GM12878 (cell line): Measurements from ENCODE around the gene TBC1D9B. TPM values are rescaled to one million over a fixed set of nuclear protein-coding genes. Genes with fewer than 3 reads are reported as not detected.

Experiments
- ATF3 ChIP-seq: IDR thresholded peaks from 2 replicates; pipeline ENCODE4 v1.6.1; 2011; ENCODE audit warnings: low read depth, mild to moderate bottlenecking, low read length, moderate library complexity, borderline replicate concordance; ENCODE audit errors: extremely low read depth
- CEBPB ChIP-seq, 2 experiments: fragments of 150-350 bp in 1 of 2; IDR thresholded peaks; 2 replicates each; pipeline ENCODE4 v1.6.1; 2012 to 2014; ENCODE audit warnings: low read depth in 2 of 2, low read length in 2 of 2, borderline replicate concordance in 1 of 2, inconsistent platforms in 1 of 2
- CTCF ChIP-seq, 3 experiments: IDR thresholded peaks in 2 of 3; conservative IDR thresholded peaks in 1 of 3; 2 replicates each; pipeline ENCODE4 v1.5.1; 2011; ENCODE audit warnings: low read depth in 3 of 3, low read length in 3 of 3, mild to moderate bottlenecking in 3 of 3, control low read depth in 2 of 3, moderate library complexity in 2 of 3, inconsistent platforms in 1 of 3, mixed read lengths in 1 of 3; ENCODE audit not compliant: control insufficient read depth in 2 of 3, insufficient read depth in 1 of 3; ENCODE audit errors: extremely low read depth in 1 of 3
- E4F1 ChIP-seq: fragments of 450-650 bp; IDR thresholded peaks from 2 replicates; pipeline ENCODE4 v1.6.1; 2018; ENCODE audit warnings: borderline replicate concordance, mild to moderate bottlenecking; ENCODE audit not compliant: partially characterized antibody
- EED ChIP-seq: sonication (generic); IDR thresholded peaks from 2 replicates; pipeline ENCODE4 v1.6.1; 2016; ENCODE audit warnings: antibody characterized with exemption, low read depth
- GABPA ChIP-seq: IDR thresholded peaks from 2 replicates; pipeline ENCODE4 v1.6.1; 2014; ENCODE audit warnings: antibody characterized with exemption, low read depth, mild to moderate bottlenecking, inconsistent platforms
- IRF5 ChIP-seq: fragments of 450-650 bp; IDR thresholded peaks from 2 replicates; pipeline ENCODE4 v1.6.1; 2017; ENCODE audit warnings: borderline replicate concordance
- KDM1A ChIP-seq: fragments of 200-600 bp; sonication (generic); IDR thresholded peaks from 2 replicates; pipeline ENCODE4 v1.6.1; 2016; ENCODE audit warnings: borderline replicate concordance
- LARP7 ChIP-seq: fragments of 450-650 bp; IDR thresholded peaks from 2 replicates; pipeline ENCODE4 v1.6.1; 2017; ENCODE audit warnings: mild to moderate bottlenecking
- MYB ChIP-seq: fragments of 150-350 bp; IDR thresholded peaks from 2 replicates; pipeline ENCODE4 v1.6.1; 2014; ENCODE audit warnings: mild to moderate bottlenecking, low read depth, low read length, borderline replicate concordance
- NFYB ChIP-seq: IDR thresholded peaks from 2 replicates; pipeline ENCODE4 v1.6.1; 2011; ENCODE audit warnings: low read depth, mild to moderate bottlenecking, low read length, improper control_type of control experiment, moderate library complexity; ENCODE audit not compliant: insufficient read depth
- PRDM15 ChIP-seq: fragments of 450-650 bp; formaldehyde crosslinking; IDR thresholded peaks from 2 replicates; pipeline ENCODE4 v1.4.0; 2020; ENCODE audit warnings: mild to moderate bottlenecking, moderate library complexity
- RUNX3 ChIP-seq: IDR thresholded peaks from 2 replicates; pipeline ENCODE4 v1.6.1; 2012; ENCODE audit warnings: low read length, inconsistent platforms
- SMARCA5 ChIP-seq: fragments of 450-650 bp; IDR thresholded peaks from 2 replicates; pipeline ENCODE4 v1.6.1; 2017; ENCODE audit warnings: mild to moderate bottlenecking
- STAT1 ChIP-seq: fragments of 450-650 bp; conservative IDR thresholded peaks from 2 replicates; pipeline ENCODE4 v1.6.1; 2014; ENCODE audit warnings: antibody characterized with exemption, mild to moderate bottlenecking
- STAT3 ChIP-seq: IDR thresholded peaks from 2 replicates; pipeline ENCODE4 v1.6.1; 2011; ENCODE audit warnings: low read depth, low read length, improper control_type of control experiment
- TARDBP ChIP-seq: IDR thresholded peaks from 2 replicates; pipeline ENCODE4 v1.6.1; 2016; ENCODE audit warnings: borderline replicate concordance
- TCF12 ChIP-seq: IDR thresholded peaks from 2 replicates; pipeline ENCODE4 v1.6.1; 2011; ENCODE audit warnings: low read depth, mild to moderate bottlenecking, low read length
- WRNIP1 ChIP-seq: IDR thresholded peaks from 2 replicates; pipeline ENCODE4 v1.6.1; 2011; ENCODE audit warnings: low read depth, low read length, improper control_type of control experiment, borderline replicate concordance
- ZNF24 ChIP-seq: fragments of 450-650 bp; IDR thresholded peaks from 2 replicates; pipeline ENCODE4 v1.6.1; 2017; ENCODE audit warnings: antibody characterized with exemption, mild to moderate bottlenecking
- polyA plus RNA-seq, 11 experiments: library from polyadenylated mRNA; depleted of rRNA in 4 of 11; unstranded in 6 of 11; stranded (reverse) in 5 of 11; fragments of >200 nt; fragmentation: Nextera tagmentation in 4 of 11; fragmentation: Illumina TruSeq in 1 of 11; extraction: Ambion mirVana in 4 of 11; extraction: Trizol in 1 of 11; gene quantifications; 1 replicate in 1 of 11; 2 replicates in 10 of 11; pipeline versions ENCODE4 v1.2.1 to v1.2.3, GENCODE V29; 2011 to 2016; ENCODE audit warnings: inconsistent platforms in 2 of 11, missing spikeins in 2 of 11, low read depth in 1 of 11
- total RNA-seq, 4 experiments: library from RNA; depleted of rRNA in 3 of 4; stranded (reverse); fragments of >200 nt in 3 of 4; fragmentation: Illumina TruSeq in 1 of 4; extraction: Trizol in 1 of 4; gene quantifications; 2 replicates each; pipeline versions ENCODE4 v1.2.1 to v1.2.3, GENCODE V29; 2013 to 2021

TBC1D9B gene
- total and polyA plus RNA-seq, 10 of the 15 experiments (the other 5 are each of a cell fraction or from before 2014, with no cell fraction given) = 4.0 to 74.2 (median 34.6) TPM

- TF ChIP-seq WRNIP1 = no peak
- TF ChIP-seq CTCF (IDR thresholded peaks at IDR 0.05 in 2 of 3, conservative IDR thresholded peaks at IDR 0.05 in 1 of 3; ENCODE audit: control insufficient read depth in 2 of 3, extremely low read depth in 1 of 3, insufficient read depth in 1 of 3, low read depth in 3 of 3, low read length in 3 of 3) = peak in 2 of 3 experiments; percentile 27 to 47; a peak in 2 of 6 replicates
- TF ChIP-seq STAT3 = no peak
- no peak for TF ChIP-seq RUNX3
- peak; percentile 78; the same call in 1 of the 2 replicates for TF ChIP-seq LARP7
- TF ChIP-seq ATF3 = no peak
- no peak for TF ChIP-seq KDM1A
- TF ChIP-seq ZNF24 = no peak
- TF ChIP-seq EED = no peak
- TF ChIP-seq TARDBP = no peak
- no peak for TF ChIP-seq PRDM15
- no peak for TF ChIP-seq GABPA
- TF ChIP-seq TCF12 = 0 out of 2 replicates have a peak, but pooled peaks have one; percentile 24
- TF ChIP-seq IRF5 = no peak
- no peak for TF ChIP-seq CEBPB (IDR thresholded peaks at IDR 0.05; ENCODE audit: borderline replicate concordance in 1 of 2, low read depth in 2 of 2, low read length in 2 of 2)
- no peak for TF ChIP-seq E4F1
- TF ChIP-seq MYB = no peak
- no peak for TF ChIP-seq NFYB
- TF ChIP-seq SMARCA5 = peak; percentile 81; the same call in 1 of the 2 replicates
- no peak for TF ChIP-seq STAT1
These were observed at the start of gene TBC1D9B (continued) for GRCh38 chr5:179907556-179908324.
